K562 (cell line): Measurements from ENCODE around the gene ID2. TPM values are rescaled to one million over a fixed set of nuclear protein-coding genes. Genes with fewer than 3 reads are reported as not detected.

Experiments used
- ATAC-seq: fragments of 200-7000 bp; cut with Tn5 transposase; 3 replicates; pipeline ENCODE4 v1.9.1; 2020; ENCODE audit warnings: moderate library complexity
- BruUV-seq: library from RNA; stranded (reverse); fragments of 400-500 nt; replicated peaks from 2 replicates; lab custom pipeline; 2021; lab: Mats Ljungman, UMichigan
- CTCF ChIA-PET: fragments of 300-600 bp; formaldehyde crosslinking; extraction: SDS; loops from one replicate; lab custom pipeline; 2021; ENCODE audit warnings: low intra/inter-chr PET ratio; lab: Yijun Ruan, JAX
- POLR2A ChIA-PET: fragments of 300-600, 350-650 bp; sonication (Branson Sonifier 250); formaldehyde crosslinking; extraction: SDS; loops from one replicate; lab custom pipeline; 2021; ENCODE audit warnings: antibody characterized with exemption, inconsistent platforms; lab: Yijun Ruan, JAX
- DNase-seq, 4 experiments: peaks; one replicate each; pipeline versions ENCODE4 v3.0.0 to v3.0.0-alpha.2; 2011 to 2018; ENCODE audit warnings: low spot score in 3 of 4, mixed read lengths in 3 of 4; ENCODE audit errors: extremely low read depth in 1 of 4
- FAIRE-seq: peaks from 2 replicates; lab custom pipeline; 2011; peaks lifted over from hg19 to GRCh38; lab: Jason Lieb, UNC
- H2AFZ ChIP-seq: 2 replicates; pipeline ENCODE4 v1.6.0; 2011; ENCODE audit warnings: low read depth, low read length, control low read depth, inconsistent platforms
- H3K27ac ChIP-seq: fragments of 200-600 bp; 3 replicates; pipeline ENCODE4 v1.8.0; 2011; ENCODE audit warnings: low read depth, mild to moderate bottlenecking, control low read depth, inconsistent platforms, low read length, moderate library complexity, mixed read lengths; ENCODE audit errors: extremely low read depth
- H3K27me3 ChIP-seq, 2 experiments: fragments of 300-600 bp in 1 of 2; 2 replicates in 1 of 2; 3 replicates in 1 of 2; pipeline versions ENCODE4 v1.6.0 to v1.8.0; 2011; ENCODE audit warnings: inconsistent platforms in 2 of 2, low read length in 2 of 2, mild to moderate bottlenecking in 1 of 2, mixed read lengths in 1 of 2, moderate library complexity in 1 of 2; ENCODE audit not compliant: control insufficient read depth in 2 of 2, insufficient read depth in 2 of 2
- H3K36me3 ChIP-seq: fragments of 300-600 bp; 3 replicates; pipeline ENCODE4 v1.8.0; 2011; ENCODE audit warnings: mild to moderate bottlenecking, low read length, inconsistent platforms; ENCODE audit not compliant: control insufficient read depth, insufficient read depth
- H3K4me1 ChIP-seq, 2 experiments: fragments of 200-600 bp in 1 of 2; replicated peaks in 1 of 2; 2 replicates in 1 of 2; 3 replicates in 1 of 2; pipeline versions ENCODE4 v1.5.1 to v1.8.0; 2011; ENCODE audit warnings: inconsistent platforms in 2 of 2, low read length in 2 of 2, mild to moderate bottlenecking in 1 of 2, mixed read lengths in 1 of 2, moderate library complexity in 1 of 2; ENCODE audit not compliant: control insufficient read depth in 2 of 2, insufficient read depth in 2 of 2
- H3K4me2 ChIP-seq: 2 replicates; pipeline ENCODE4 v1.6.1; 2011; ENCODE audit warnings: low read length, control low read depth, inconsistent platforms, mixed read lengths; ENCODE audit not compliant: insufficient read depth
- H3K4me3 ChIP-seq: fragments of 200-600 bp; sonication (generic), shearing (Covaris generic); 2 replicates; pipeline ENCODE4 v1.5.1; 2016; ENCODE audit warnings: control low read depth, inconsistent platforms
- H3K79me2 ChIP-seq: fragments of 200-600 bp; 3 replicates; pipeline ENCODE4 v1.8.0; 2011; ENCODE audit warnings: low read length, inconsistent platforms; ENCODE audit not compliant: control insufficient read depth, insufficient read depth
- H3K9ac ChIP-seq, 2 experiments: 2 replicates each; pipeline versions ENCODE4 v1.6.0 to v1.6.1; 2011; ENCODE audit warnings: low read depth in 2 of 2, low read length in 2 of 2, control low read depth in 1 of 2, inconsistent platforms in 1 of 2, mild to moderate bottlenecking in 1 of 2, mixed read lengths in 1 of 2; ENCODE audit not compliant: insufficient read depth in 1 of 2
- H3K9me1 ChIP-seq: one replicate; pipeline ENCODE4 v1.6.0; 2011; ENCODE audit warnings: inconsistent platforms, mild to moderate bottlenecking, low read length, moderate library complexity; ENCODE audit not compliant: control insufficient read depth, insufficient read depth
- H3K9me3 ChIP-seq: replicated peaks from 2 replicates; pipeline ENCODE4 v1.5.1; 2011; ENCODE audit warnings: low read depth, low read length, inconsistent platforms; ENCODE audit not compliant: control insufficient read depth, insufficient read depth
- H4K20me1 ChIP-seq: replicated peaks from 2 replicates; pipeline ENCODE4 v1.6.1; 2011; ENCODE audit warnings: low read length, inconsistent platforms, mixed read lengths; ENCODE audit not compliant: control insufficient read depth, insufficient read depth
- CTBP1 ChIP-seq: fragments of 450-650 bp; IDR thresholded peaks from 2 replicates; pipeline ENCODE4 v1.6.1; 2016; ENCODE audit warnings: borderline replicate concordance
- ETV5 ChIP-seq: sonication (generic); formaldehyde crosslinking; IDR thresholded peaks from 2 replicates; pipeline ENCODE4 v1.4.0; 2020; ENCODE audit warnings: low read depth, mild to moderate bottlenecking, missing genetic modification reagents
- EZH2 ChIP-seq: IDR thresholded peaks from 2 replicates; pipeline ENCODE4 v1.6.1; 2012; ENCODE audit warnings: low read depth, mild to moderate bottlenecking, inconsistent platforms, low read length, borderline replicate concordance
- GATA2 ChIP-seq: sonication (generic); formaldehyde crosslinking; IDR thresholded peaks from 2 replicates; pipeline ENCODE4 v1.4.0; 2020; ENCODE audit warnings: mild to moderate bottlenecking, missing genetic modification reagents
- HNRNPL ChIP-seq: fragments of 200-400 bp; formaldehyde crosslinking; IDR thresholded peaks from 2 replicates; pipeline ENCODE4 v1.6.1; 2017; ENCODE audit warnings: low read depth, mild to moderate bottlenecking, low read length
- HNRNPUL1 ChIP-seq: fragments of 200-400 bp; formaldehyde crosslinking; IDR thresholded peaks from 2 replicates; pipeline ENCODE4 v1.6.1; 2017; ENCODE audit warnings: low read length
- MCM7 ChIP-seq, 2 experiments: fragments of 450-650 bp; IDR thresholded peaks; 2 replicates each; pipeline ENCODE4 v1.6.1; 2016 to 2018
- MYNN ChIP-seq, 2 experiments: sonication (generic); formaldehyde crosslinking in 1 of 2; IDR thresholded peaks; 2 replicates each; pipeline versions ENCODE4 v1.5.0 to v1.6.1; 2016 to 2020; ENCODE audit warnings: antibody characterized with exemption in 1 of 2, missing genetic modification reagents in 1 of 2
- RFX7 ChIP-seq: fragments of 250-450 bp; sonication (Bioruptor Pico); IDR thresholded peaks from 2 replicates; pipeline ENCODE4 v1.5.1; 2021; ENCODE audit warnings: mild to moderate bottlenecking
- SREBF2 ChIP-seq: sonication (generic); formaldehyde crosslinking; IDR thresholded peaks from 2 replicates; pipeline ENCODE4 v1.4.0; 2020; ENCODE audit warnings: mild to moderate bottlenecking, missing genetic modification reagents
- TRIM28 ChIP-seq: fragments of 450-650 bp; IDR thresholded peaks from 2 replicates; pipeline ENCODE4 v1.6.1; 2017
- ZNF174 ChIP-seq: fragments of 250-450 bp; sonication (Bioruptor Pico); IDR thresholded peaks from 2 replicates; pipeline ENCODE4 v1.4.0; 2020; ENCODE audit warnings: mild to moderate bottlenecking
- ZNF232 ChIP-seq: sonication (generic); formaldehyde crosslinking; IDR thresholded peaks from 2 replicates; pipeline ENCODE4 v1.8.0; 2022; ENCODE audit warnings: mild to moderate bottlenecking, missing genetic modification reagents
- ZNF263 ChIP-seq: sonication (generic); formaldehyde crosslinking; IDR thresholded peaks from 2 replicates; pipeline ENCODE4 v1.8.0; 2022; ENCODE audit warnings: mild to moderate bottlenecking, missing genetic modification reagents, borderline replicate concordance
- WGBS: fragments of 100-300 bp; shearing (Covaris generic); methylation state at CpG from one replicate; pipeline ENCODE4 v1.1.6; 2016; ENCODE audit warnings: low coverage, mixed read lengths; ENCODE audit not compliant: insufficient coverage; ENCODE audit errors: missing lambda C conversion rate; 5-methylcytosine and 5-hydroxymethylcytosine counted together
- in situ Hi-C: fragments of 300-500 bp; cut with MboI; formaldehyde crosslinking; loops from 4 replicates; pipeline ENCODE4 v1.15.0; 2018; ENCODE audit warnings: inconsistent platforms, mixed read lengths
- intact Hi-C: fragments of 100-400 bp; cut with micrococcal nuclease; formaldehyde crosslinking; loops from 2 replicates; pipeline ENCODE4 v1.14.2; 2022
- polyA plus RNA-seq, 8 experiments: library from polyadenylated mRNA; depleted of rRNA in 4 of 8; stranded (reverse) in 5 of 8; unstranded in 3 of 8; fragments of >200 nt; fragmentation: Nextera tagmentation in 2 of 8; fragmentation: Illumina TruSeq in 1 of 8; extraction: Ambion mirVana in 2 of 8; extraction: Trizol in 1 of 8; gene quantifications; 2 replicates each; pipeline versions ENCODE4 v1.2.1 to v1.2.3, GENCODE V29; 2011 to 2014; ENCODE audit warnings: inconsistent platforms in 1 of 8, missing spikeins in 1 of 8
- total RNA-seq, 7 experiments: library from RNA; depleted of rRNA in 6 of 7; stranded (reverse); fragments of >200 nt in 6 of 7; fragmentation: Illumina TruSeq in 2 of 7; extraction: Trizol in 2 of 7; gene quantifications; 2 replicates each; pipeline versions ENCODE4 v1.2.1 to v1.2.3, GENCODE V29; 2011 to 2021; ENCODE audit warnings: low replicate concordance in 1 of 7
- TF ChIP-seq, protein P1 (sequence below): fragments of 450-650 bp; conservative IDR thresholded peaks from 2 replicates; pipeline ENCODE4 v1.6.1; 2016; ENCODE audit warnings: missing genetic modification characterization, low read depth, mild to moderate bottlenecking, control low read depth, missing compliant biosample characterization
- TF ChIP-seq, protein P2 (sequence below): fragments of 450-650 bp; formaldehyde crosslinking; IDR thresholded peaks from 2 replicates; pipeline ENCODE4 v1.4.0; 2022; ENCODE audit warnings: mild to moderate bottlenecking, moderate library complexity

The ID2 gene
- total and polyA plus RNA-seq, 9 of the 15 experiments (the other 6 are each of a cell fraction or from before 2014, with no cell fraction given), result 8.0 to 35.7 (median 16.6) TPM

DNA sequence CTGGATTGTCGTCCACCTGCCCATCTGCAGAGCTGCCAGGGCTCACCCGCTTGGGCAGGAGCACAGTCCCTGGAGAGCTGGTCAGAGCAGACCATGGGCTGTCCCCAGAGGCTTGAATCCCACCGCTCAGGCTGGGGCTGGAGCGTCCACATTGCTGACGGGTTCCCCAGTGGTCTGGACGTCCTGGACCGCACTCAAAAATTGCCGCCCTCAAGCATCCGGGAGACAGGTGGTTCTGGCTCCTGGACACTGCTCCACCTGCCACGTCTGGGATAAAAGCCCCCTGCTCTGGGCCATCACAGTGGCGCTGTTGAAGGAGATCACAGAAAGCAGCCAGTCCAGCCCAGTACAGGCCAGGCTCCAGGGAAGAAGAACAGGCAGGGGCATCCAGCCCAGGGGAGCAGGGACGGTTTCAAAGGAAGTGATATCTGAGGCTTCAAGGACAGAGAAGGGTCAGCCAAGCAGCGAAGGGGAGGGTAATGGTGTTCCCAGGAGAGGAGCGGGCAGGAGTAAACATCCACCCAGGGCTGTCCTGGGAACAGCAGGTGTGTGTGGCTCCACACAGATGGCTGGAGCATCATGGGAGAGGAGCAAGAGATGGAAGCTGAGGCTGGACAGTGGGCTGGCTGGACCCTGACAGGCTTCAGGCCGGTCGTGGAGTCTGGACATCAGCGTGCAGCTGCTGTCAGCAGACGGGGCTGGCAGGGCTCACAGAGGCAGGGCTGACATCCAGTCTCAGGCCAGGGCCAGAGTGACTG is 21.9 kb upstream of the ID2 start:
- BruUV-seq, result no TSS peak
- H3K4me2 ChIP-seq, result no peak overlapping the region
- H4K20me1 ChIP-seq, result no peaks in the 10 kb centered on the region
- H3K27ac ChIP-seq, result no peak overlapping the region
- in situ Hi-C loops, result no loop called here
- no peak overlapping the region for H3K4me3 ChIP-seq
- H3K9ac ChIP-seq, result peak overlapping the region in 1 of 2 experiments; percentile 76; a peak in 1 of 4 replicates
- no peaks in the 10 kb centered on the region for H3K9me1 ChIP-seq
- no peak overlapping the region for H2AFZ ChIP-seq
- no peak for TF ChIP-seq MCM7 (IDR thresholded peaks at IDR 0.05)
- TF ChIP-seq EZH2, result no peak
- no peak for TF ChIP-seq RFX7 (CRISPR knock-in tag)
- TF ChIP-seq ZNF232 (CRISPR knock-in tag), result no peak
- TF ChIP-seq, protein P1, sequence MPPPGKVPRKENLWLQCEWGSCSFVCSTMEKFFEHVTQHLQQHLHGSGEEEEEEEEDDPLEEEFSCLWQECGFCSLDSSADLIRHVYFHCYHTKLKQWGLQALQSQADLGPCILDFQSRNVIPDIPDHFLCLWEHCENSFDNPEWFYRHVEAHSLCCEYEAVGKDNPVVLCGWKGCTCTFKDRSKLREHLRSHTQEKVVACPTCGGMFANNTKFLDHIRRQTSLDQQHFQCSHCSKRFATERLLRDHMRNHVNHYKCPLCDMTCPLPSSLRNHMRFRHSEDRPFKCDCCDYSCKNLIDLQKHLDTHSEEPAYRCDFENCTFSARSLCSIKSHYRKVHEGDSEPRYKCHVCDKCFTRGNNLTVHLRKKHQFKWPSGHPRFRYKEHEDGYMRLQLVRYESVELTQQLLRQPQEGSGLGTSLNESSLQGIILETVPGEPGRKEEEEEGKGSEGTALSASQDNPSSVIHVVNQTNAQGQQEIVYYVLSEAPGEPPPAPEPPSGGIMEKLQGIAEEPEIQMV (tag), result no peak
- TF ChIP-seq MYNN (IDR thresholded peaks at IDR 0.05), result no peak
- TF ChIP-seq MYNN (CRISPR knock-in tag; IDR thresholded peaks at IDR 0.05), result no peak
- TF ChIP-seq SREBF2 (CRISPR knock-in tag), result no peak
- no peak for TF ChIP-seq CTBP1
- TF ChIP-seq GATA2 (CRISPR knock-in tag), result no peak
- no peak for TF ChIP-seq TRIM28
- TF ChIP-seq HNRNPL, result no peak
- no peak for TF ChIP-seq HNRNPUL1
- TF ChIP-seq, protein P2, sequence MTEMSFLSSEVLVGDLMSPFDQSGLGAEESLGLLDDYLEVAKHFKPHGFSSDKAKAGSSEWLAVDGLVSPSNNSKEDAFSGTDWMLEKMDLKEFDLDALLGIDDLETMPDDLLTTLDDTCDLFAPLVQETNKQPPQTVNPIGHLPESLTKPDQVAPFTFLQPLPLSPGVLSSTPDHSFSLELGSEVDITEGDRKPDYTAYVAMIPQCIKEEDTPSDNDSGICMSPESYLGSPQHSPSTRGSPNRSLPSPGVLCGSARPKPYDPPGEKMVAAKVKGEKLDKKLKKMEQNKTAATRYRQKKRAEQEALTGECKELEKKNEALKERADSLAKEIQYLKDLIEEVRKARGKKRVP (CRISPR knock-in tag), result no peak
- no peak for TF ChIP-seq ZNF174 (CRISPR knock-in tag)
- no peak for TF ChIP-seq ETV5
- TF ChIP-seq ZNF263 (CRISPR knock-in tag), result no peak
- TF ChIP-seq, all 486 proteins: peak for 0
- Histone ChIP-seq H3K36me3 (no peaks in the 10 kb centered on the region), H3K4me1 (peaks cover 17 to 32% of the 10 kb centered on the region in 2 experiments), H3K79me2 (no peaks in the 10 kb centered on the region), H3K9me3 (no peaks in the 10 kb centered on the region), H3K27me3 (no peaks in the 10 kb centered on the region)
- 54% methylated on average over 18 of the region's 18 CpGs for WGBS
- FAIRE-seq (no peak), DNase-seq (no peak), ATAC-seq (no peak)
- ChIA-PET POLR2A (interaction anchor here (0.5 to 1.2 kb wide), 3 partner anchors 10 to 1526 kb away, joined by 3 to 6 read pairs (median 3); no protein-coding TSS in a partner anchor), CTCF (no interaction called here)
- intact Hi-C loops, result no loop called here
